ENCODE data around the gene STARD3. TPM values are rescaled to one million over a fixed set of nuclear protein-coding genes. Genes with fewer than 3 reads are reported as not detected.
A peak's percentile ranks its signal among the peaks of the same experiment; 100 is the strongest.

Gene STARD3
- total and polyA plus RNA-seq, 9 of the 15 experiments (the other 6 are each of a cell fraction or from before 2014, with no cell fraction given), result 0.63 to 87.0 (median 46.0) TPM

- no peak for TF ChIP-seq CTCFL (IDR thresholded peaks at IDR 0.05; ENCODE audit: borderline replicate concordance, insufficient read depth, low read depth, low read length, poor library complexity, severe bottlenecking)
- TF ChIP-seq RBBP5 (IDR thresholded peaks at IDR 0.05; ENCODE audit: borderline replicate concordance, insufficient read depth, low read length, poor library complexity, severe bottlenecking), result peak; percentile 84
- no peak for TF ChIP-seq STAT5A (IDR thresholded peaks at IDR 0.05; ENCODE audit: borderline replicate concordance, low read length)
- 0 out of 4 replicates have a peak, but pooled peaks of 1 of the 2 experiments have one; percentile 24 for TF ChIP-seq TBL1XR1 (IDR thresholded peaks at IDR 0.05; ENCODE audit: low read length in 2 of 2)
- peak; percentile 53; the same call in 1 of the 2 replicates for TF ChIP-seq SP1 (CRISPR knock-in tag; IDR thresholded peaks at IDR 0.05)
- TF ChIP-seq ZNF785 (CRISPR knock-in tag; IDR thresholded peaks at IDR 0.05), result no peak
- no peak for TF ChIP-seq PTBP1 (IDR thresholded peaks at IDR 0.05; ENCODE audit: low read depth, low read length)
- no peak for TF ChIP-seq ZKSCAN3 (CRISPR knock-in tag; IDR thresholded peaks at IDR 0.05)
- no peak for TF ChIP-seq HNRNPH1 (optimal IDR thresholded peaks at IDR 0.05; ENCODE audit: low read depth, low read length)
- TF ChIP-seq, protein P1, sequence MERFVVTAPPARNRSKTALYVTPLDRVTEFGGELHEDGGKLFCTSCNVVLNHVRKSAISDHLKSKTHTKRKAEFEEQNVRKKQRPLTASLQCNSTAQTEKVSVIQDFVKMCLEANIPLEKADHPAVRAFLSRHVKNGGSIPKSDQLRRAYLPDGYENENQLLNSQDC (CRISPR knock-in tag; IDR thresholded peaks at IDR 0.05), result no peak
- TF ChIP-seq, protein P2, sequence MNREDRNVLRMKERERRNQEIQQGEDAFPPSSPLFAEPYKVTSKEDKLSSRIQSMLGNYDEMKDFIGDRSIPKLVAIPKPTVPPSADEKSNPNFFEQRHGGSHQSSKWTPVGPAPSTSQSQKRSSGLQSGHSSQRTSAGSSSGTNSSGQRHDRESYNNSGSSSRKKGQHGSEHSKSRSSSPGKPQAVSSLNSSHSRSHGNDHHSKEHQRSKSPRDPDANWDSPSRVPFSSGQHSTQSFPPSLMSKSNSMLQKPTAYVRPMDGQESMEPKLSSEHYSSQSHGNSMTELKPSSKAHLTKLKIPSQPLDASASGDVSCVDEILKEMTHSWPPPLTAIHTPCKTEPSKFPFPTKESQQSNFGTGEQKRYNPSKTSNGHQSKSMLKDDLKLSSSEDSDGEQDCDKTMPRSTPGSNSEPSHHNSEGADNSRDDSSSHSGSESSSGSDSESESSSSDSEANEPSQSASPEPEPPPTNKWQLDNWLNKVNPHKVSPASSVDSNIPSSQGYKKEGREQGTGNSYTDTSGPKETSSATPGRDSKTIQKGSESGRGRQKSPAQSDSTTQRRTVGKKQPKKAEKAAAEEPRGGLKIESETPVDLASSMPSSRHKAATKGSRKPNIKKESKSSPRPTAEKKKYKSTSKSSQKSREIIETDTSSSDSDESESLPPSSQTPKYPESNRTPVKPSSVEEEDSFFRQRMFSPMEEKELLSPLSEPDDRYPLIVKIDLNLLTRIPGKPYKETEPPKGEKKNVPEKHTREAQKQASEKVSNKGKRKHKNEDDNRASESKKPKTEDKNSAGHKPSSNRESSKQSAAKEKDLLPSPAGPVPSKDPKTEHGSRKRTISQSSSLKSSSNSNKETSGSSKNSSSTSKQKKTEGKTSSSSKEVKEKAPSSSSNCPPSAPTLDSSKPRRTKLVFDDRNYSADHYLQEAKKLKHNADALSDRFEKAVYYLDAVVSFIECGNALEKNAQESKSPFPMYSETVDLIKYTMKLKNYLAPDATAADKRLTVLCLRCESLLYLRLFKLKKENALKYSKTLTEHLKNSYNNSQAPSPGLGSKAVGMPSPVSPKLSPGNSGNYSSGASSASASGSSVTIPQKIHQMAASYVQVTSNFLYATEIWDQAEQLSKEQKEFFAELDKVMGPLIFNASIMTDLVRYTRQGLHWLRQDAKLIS (CRISPR knock-in tag; IDR thresholded peaks at IDR 0.05), result no peak
- no peak for TF ChIP-seq HNRNPUL1 (IDR thresholded peaks at IDR 0.05; ENCODE audit: low read length)
- no peak for TF ChIP-seq PHF21A (IDR thresholded peaks at IDR 0.05; ENCODE audit: borderline replicate concordance, low read depth)
- peak; percentile 93 for TF ChIP-seq PHF20 (IDR thresholded peaks at IDR 0.05; ENCODE audit: partially characterized antibody)
- no peak for TF ChIP-seq SREBF1 (IDR thresholded peaks at IDR 0.05; ENCODE audit: borderline replicate concordance, low read depth, low read length)
- TF ChIP-seq, protein P3, sequence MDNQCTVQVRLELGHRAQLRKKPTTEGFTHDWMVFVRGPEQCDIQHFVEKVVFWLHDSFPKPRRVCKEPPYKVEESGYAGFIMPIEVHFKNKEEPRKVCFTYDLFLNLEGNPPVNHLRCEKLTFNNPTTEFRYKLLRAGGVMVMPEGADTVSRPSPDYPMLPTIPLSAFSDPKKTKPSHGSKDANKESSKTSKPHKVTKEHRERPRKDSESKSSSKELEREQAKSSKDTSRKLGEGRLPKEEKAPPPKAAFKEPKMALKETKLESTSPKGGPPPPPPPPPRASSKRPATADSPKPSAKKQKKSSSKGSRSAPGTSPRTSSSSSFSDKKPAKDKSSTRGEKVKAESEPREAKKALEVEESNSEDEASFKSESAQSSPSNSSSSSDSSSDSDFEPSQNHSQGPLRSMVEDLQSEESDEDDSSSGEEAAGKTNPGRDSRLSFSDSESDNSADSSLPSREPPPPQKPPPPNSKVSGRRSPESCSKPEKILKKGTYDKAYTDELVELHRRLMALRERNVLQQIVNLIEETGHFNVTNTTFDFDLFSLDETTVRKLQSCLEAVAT (IDR thresholded peaks at IDR 0.05), result 0 out of 4 replicates have a peak, but pooled peaks of 1 of the 2 experiments have one; percentile 5
- TF ChIP-seq ZSCAN32 (CRISPR knock-in tag; IDR thresholded peaks at IDR 0.05), result no peak
- peak; percentile 56 for TF ChIP-seq TBP (optimal IDR thresholded peaks at IDR 0.05; ENCODE audit: low read depth, low read length)
- no peak for TF ChIP-seq ZNF57 (CRISPR knock-in tag; IDR thresholded peaks at IDR 0.05)
- no peak for TF ChIP-seq MEF2D (tag; conservative IDR thresholded peaks at IDR 0.05; ENCODE audit: low read depth)
These were observed 50.9 kb downstream of the STARD3 start, which contains the start of gene PGAP3 (continued) for GRCh38 chr17:39687546-39688474.
